ENCODE data around the gene GSTT2.
A peak's percentile ranks its signal among the peaks of the same experiment; 100 is the strongest.
"Not testable (repeated sequence)": the region's sequence is repeated elsewhere in the genome, so short reads cannot be mapped to it uniquely, and the experiment has no call there.

The GSTT2 gene

GRCh38 chr22:23979557-23980240 is at the start of gene GSTT2:
Gene GSTT2, plus strand, starts transcription at chr22:23980134.
- DNase-seq (ENCODE audit: low read depth in 2 of 2): not testable (repeated sequence)

- no peak for DNase-seq (ENCODE audit: low read depth in 2 of 2)
These were observed 41.5 kb upstream of the GSTT2 start for GRCh38 chr22:23938328-23939016.

- no peak for DNase-seq (ENCODE audit: low read depth in 2 of 2)
These were observed 40.9 kb upstream of the GSTT2 start for GRCh38 chr22:23939017-23939357.

GRCh38 chr22:23940166-23940565 is 39.8 kb upstream of the GSTT2 start:
- DNase-seq (ENCODE audit: low read depth in 2 of 2): not testable (repeated sequence)

- DNase-seq (ENCODE audit: low read depth in 2 of 2): not testable (repeated sequence)
These were observed 32.5 kb upstream of the GSTT2 start for GRCh38 chr22:23947391-23947790.

GRCh38 chr22:23949764-23950163 is 30.2 kb upstream of the GSTT2 start:
- DNase-seq (ENCODE audit: low read depth in 2 of 2): not testable (repeated sequence)

GRCh38 chr22:23951383-23951782 is 28.6 kb upstream of the GSTT2 start:
- DNase-seq (ENCODE audit: low read depth in 2 of 2): not testable (repeated sequence)

- DNase-seq (ENCODE audit: low read depth in 2 of 2): not testable (repeated sequence)
These were observed 27.0 kb upstream of the GSTT2 start for GRCh38 chr22:23952794-23953405.

GRCh38 chr22:23953485-23953884 is 26.4 kb upstream of the GSTT2 start:
- DNase-seq (ENCODE audit: low read depth in 2 of 2): not testable (repeated sequence)

- not testable (repeated sequence) for DNase-seq (ENCODE audit: low read depth in 2 of 2)
These were observed 25.5 kb upstream of the GSTT2 start for GRCh38 chr22:23954193-23954990.

GRCh38 chr22:23954991-23955305 is 25.0 kb upstream of the GSTT2 start:
- DNase-seq (ENCODE audit: low read depth in 2 of 2): not testable (repeated sequence)

GRCh38 chr22:23955886-23956285 is 24.0 kb upstream of the GSTT2 start:
- DNase-seq (ENCODE audit: low read depth in 2 of 2): not testable (repeated sequence)

GRCh38 chr22:23956301-23956900 is 23.5 kb upstream of the GSTT2 start:
- DNase-seq (ENCODE audit: low read depth in 2 of 2): peak; percentile 68 to 78

- DNase-seq (ENCODE audit: low read depth in 2 of 2): not testable (repeated sequence)
These were observed 18.7 kb upstream of the GSTT2 start, which contains the start of gene GSTT2B for GRCh38 chr22:23961084-23961771. Gene GSTT2B, minus strand, starts transcription at chr22:23961195. Its CDS starts 64 bp downstream, at chr22:23961131.

- DNase-seq (ENCODE audit: low read depth in 2 of 2): not testable (repeated sequence)
These were observed 13.8 kb upstream of the GSTT2 start for GRCh38 chr22:23966094-23966493.

GRCh38 chr22:23966568-23966967 is 13.4 kb upstream of the GSTT2 start, which contains the start of gene DDTL:
Gene DDTL, plus strand, starts transcription at chr22:23966888. Its CDS starts 27 bp downstream, at chr22:23966915.
- DNase-seq (ENCODE audit: low read depth in 2 of 2): not testable (repeated sequence)

- DNase-seq (ENCODE audit: low read depth in 2 of 2): no peak
These were observed 10.9 kb upstream of the GSTT2 start for GRCh38 chr22:23969071-23969470.

- DNase-seq (ENCODE audit: low read depth in 2 of 2): no peak
These were observed 9.7 kb upstream of the GSTT2 start for GRCh38 chr22:23970201-23970641.

- no peak for DNase-seq (ENCODE audit: low read depth in 2 of 2)
These were observed 9.0 kb upstream of the GSTT2 start for GRCh38 chr22:23970816-23971486.

- not testable (repeated sequence) for DNase-seq (ENCODE audit: low read depth in 2 of 2)
These were observed 8.0 kb upstream of the GSTT2 start for GRCh38 chr22:23971927-23972326.

All from activated CD4-positive, alpha-beta T cell treated with anti-CD3 and anti-CD28 coated beads for 24 hours (primary cell).